Right ventricle myocardium superior (tissue), 1 donor: ENCODE data around the gene DNASE1. TPM values are rescaled to one million over a fixed set of nuclear protein-coding genes. Genes with fewer than 3 reads are reported as not detected.
"Not testable (repeated sequence)": the region's sequence is repeated elsewhere in the genome, so short reads cannot be mapped to it uniquely, and the experiment has no call there.

Experiments
- ATAC-seq: fragments of 200-7000 bp; cut with Tn5 transposase; one replicate; pipeline ENCODE4 v1.9.1; 2020; ENCODE audit warnings: mild to moderate bottlenecking; ENCODE audit not compliant: poor library complexity
- DNase-seq: peaks from one replicate; pipeline ENCODE4 v3.0.0-alpha.2; 2020
- intact Hi-C: fragments of 100-400 bp; cut with DNase I; formaldehyde crosslinking; loops from one replicate; pipeline ENCODE4 v1.11.2; 2022
- long read RNA-seq: library from polyadenylated mRNA; unstranded; transcript quantifications from one replicate; pipeline ENCODE4 v2.0.0, GENCODE V29; 2021
- total RNA-seq: library from RNA; stranded (reverse); fragmentation: NEBNext Ultra II Directional; extraction: Animal tissue kit (Norgen Biotek cat#: 25700); gene quantifications from one replicate; pipeline ENCODE4 v1.2.1, GENCODE V29; 2021
- donor health status: DM: no; HTN: yes; CAD: no; lungs with severe emphysema.

DNASE1 gene
- total RNA-seq: 8.1 TPM
- long read RNA-seq, partial matches to known transcripts: 6 of 16 reads
- long read RNA-seq, other reads (novel, unspliced or antisense): 10 of 16 reads

GRCh38 chr16:3654249-3654991 lies at the start of gene DNASE1:
TSS of gene DNASE1 (plus strand) at chr16:3654691. CDS start at chr16:3655374, 683 bp downstream.
- intact Hi-C loops: no loop called here
- ATAC-seq (peak; percentile 57), DNase-seq (peak; percentile 55)

DNA sequence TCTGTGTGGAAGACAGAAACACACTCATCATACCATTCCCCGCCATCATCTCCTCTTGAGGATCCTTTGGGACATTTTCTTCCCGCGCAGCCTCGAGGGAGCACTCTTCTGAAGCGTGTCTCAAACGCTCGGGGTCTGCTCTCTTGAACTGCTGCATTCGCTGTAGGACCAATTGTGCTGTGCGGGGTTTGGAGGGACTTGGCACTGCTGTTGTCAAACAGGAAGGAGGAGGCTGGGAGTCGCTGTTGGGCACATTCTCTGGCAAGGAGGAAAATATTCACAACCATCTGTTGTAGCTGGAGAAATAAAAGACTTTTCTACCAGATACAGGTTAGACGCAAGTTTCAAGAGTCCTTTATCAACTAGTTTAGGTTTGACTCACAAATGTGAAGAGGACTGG lies 48.0 kb upstream of the DNASE1 start:
- intact Hi-C loops: no loop called here
- DNase-seq: no peak
- no peak for ATAC-seq

DNA sequence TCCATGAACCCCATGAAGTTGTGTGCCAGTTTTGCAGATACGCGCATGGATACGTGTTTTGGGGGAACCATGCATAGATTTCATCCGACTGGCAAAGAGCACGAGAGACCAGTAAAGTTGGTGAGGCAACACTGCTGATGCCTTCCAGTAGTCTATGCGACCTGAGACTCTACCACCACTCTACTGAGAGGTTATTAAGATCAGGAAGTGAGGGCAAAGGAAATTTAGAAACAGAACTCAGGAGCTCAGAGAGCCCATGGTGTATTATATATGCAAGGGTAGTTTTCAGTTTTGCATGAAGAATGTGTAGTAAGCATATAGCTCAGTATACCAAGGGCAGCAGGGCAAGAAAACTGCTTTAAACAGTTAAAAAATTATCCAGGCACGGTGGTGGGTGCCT lies 47.3 kb upstream of the DNASE1 start:
- intact Hi-C loops: no loop called here
- DNase-seq (no peak), ATAC-seq (no peak)

DNA sequence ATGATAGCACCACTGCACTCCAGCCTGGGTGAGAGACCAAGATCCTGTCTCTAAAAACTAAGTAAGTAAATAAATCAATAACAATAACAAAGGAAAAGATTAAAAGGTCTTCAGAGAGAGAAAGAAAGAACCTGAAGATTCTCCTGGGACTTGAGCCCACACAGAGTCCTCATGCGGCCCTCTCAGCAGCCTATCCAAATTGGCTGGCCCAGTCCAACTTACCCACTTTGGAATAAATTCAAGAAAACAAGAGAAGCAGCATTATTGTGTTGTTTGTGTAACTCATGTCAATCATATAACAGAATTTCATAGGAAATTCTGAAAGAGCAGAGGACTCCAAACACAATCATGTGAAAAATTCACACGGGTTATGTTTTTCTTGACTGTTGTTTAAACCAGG lies 46.9 kb upstream of the DNASE1 start:
- DNase-seq: no peak
- intact Hi-C loops: no loop called here
- ATAC-seq: no peak

DNA sequence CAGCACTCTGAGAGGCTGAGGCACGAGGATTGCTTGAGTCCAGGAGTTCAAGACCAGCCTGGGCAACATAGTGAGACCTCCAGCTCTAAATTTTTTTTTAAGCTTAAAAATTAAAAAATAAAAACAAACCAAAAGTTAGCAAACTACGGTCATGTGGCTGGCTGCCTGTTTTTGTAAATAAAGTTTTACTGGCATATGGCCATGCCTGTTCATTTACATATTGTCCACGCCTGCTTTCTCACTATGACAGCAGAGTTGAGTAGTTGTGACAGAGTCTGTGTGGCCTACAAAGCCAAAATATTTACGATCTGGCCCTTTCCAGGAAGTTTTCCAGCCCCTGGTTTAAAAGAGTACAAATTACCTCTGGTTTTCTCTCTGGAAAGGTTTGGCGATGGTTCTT lies 46.4 kb upstream of the DNASE1 start:
- ATAC-seq: no peak
- no peak for DNase-seq
- intact Hi-C loops: no loop called here

DNA sequence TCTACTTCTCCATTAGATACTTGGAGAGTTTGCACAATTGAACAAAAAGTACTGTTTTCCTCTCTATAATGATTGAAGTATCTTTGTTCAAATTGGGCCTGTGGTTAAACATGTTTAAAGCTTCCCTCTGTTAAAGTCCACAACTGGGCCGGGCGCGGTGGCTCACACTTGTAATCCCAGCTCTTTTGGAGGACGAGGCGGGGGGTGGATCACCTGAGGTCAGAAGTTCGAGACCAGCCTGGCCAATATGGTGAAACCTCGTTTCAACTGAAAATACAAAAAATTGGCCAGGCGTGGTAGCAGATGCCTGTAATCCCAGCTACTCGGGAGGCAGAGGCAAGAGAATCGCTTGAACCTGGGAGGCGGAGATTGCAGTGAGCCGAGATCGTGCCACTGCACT lies 45.5 kb upstream of the DNASE1 start:
- ATAC-seq, DNase-seq, intact Hi-C loops: not testable (repeated sequence)

- DNase-seq (no peak), ATAC-seq (no peak)
- intact Hi-C loops: no loop called here
Measured at GRCh38 chr16:3609895-3610697, 44.4 kb upstream of the DNASE1 start.

DNA sequence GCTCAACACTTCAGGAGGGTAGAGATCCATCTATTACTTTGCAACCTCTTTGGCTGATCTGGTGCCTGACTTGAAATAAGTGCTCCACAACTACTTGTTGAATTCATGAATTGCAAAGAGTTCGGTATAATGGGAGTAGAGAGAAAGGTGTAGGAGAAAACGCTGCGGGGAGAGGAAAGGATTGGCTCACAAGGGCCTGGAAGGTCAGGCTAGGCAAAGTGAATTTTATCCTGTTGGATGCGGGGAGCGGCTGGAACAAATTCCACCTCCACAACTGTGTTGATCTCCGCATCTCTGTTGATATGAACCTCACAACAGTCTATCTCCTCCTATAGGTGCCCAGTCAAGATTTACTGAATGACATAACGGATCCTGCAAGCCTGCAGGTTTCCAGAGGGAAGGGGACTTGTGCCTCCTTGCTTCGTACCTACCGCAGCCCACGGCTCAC lies 43.8 kb upstream of the DNASE1 start:
- intact Hi-C loops: no loop called here
- ATAC-seq (no peak), DNase-seq (no peak)

DNA sequence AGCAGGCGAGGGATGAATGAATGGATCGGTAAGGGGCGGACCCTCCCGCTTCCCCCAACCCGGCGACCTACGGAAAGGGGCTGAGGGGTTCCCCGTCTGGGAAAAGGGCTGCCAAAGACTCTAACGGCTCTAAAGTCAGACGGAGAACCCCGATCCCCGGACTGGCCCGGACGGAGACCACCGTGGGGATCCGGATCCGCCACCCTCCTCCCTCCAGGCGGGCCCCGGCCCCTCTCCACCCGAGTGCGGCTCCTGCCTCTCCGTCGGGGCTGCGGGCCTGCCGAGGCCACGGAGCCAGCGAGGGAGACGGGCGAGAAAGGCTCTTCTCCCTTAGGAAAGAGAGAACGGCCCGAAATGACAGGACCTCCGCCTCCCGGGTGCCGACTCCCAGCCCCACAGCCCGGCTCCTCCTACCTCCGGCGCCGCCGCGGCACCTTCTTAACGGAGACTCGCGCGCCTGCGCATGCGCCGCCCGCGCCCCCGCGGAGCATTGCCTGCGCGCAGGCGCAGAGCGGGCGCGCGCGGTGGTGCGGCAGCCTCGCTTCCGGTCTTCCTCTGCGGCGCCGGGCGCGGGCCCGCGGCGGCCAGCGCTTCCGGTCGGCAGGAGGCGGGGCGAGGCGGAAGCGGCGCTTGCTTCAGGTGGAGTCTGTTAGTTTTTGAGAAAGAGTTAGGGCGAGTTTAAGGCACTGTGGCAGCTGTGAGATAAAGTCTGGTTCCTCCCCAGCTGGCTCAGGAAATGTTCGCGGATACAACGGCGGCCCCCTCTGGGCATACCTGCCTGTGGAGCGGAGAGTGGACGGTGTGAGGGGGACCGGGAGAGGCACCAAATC lies 43.1 kb upstream of the DNASE1 start, which contains the start of gene SLX4:
Gene SLX4, minus strand, starts transcription at position 461 of the 830 bp plus-strand sequence. CDS start 2,642 bp downstream, outside the sequence.
- ATAC-seq: peak; percentile 98
- intact Hi-C loops: no loop called here

DNA sequence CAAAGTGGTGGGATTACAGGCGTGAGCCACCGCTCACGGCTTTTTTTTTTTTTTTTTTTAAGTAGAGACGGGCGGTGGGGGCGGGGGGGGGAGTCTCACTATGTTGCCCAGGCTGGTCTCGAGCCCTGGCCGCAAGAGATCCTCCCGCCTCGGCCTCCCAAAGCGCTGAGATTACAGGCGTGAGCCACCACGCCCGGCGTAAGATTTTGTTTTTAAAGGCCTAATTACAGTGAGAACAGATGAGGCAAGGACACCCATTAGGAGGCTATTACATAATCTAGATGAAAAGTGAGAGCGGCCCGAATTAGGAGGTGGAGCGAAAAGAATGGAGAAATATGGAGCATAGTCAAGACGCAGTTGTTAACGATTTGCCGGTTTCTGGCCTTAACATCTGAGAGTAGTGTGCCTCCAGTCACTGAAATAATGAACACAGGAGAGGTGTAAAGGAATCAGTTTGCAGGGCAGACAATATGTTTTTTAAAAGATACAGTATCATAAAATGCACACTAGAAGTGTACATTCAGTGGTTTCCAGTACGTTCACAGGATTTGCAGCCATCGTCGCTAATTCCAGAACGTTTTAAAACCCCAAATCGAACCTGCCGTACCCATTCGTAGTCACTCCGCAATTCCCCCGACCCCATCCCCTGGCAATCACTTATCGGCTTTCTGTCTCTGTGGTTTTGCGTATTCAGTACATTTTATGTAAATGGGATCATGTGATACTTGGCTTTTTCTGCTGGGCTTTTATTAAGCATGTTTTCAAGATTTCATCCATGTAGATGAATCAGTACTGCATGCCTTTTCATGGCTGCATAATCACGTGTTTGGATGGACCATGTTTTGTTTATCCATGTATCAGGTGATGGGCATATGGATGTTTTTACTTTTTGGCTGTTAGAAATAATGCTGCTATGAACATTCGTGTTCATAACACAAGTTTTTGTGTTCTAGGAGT lies 41.7 kb upstream of the DNASE1 start:
- ATAC-seq: no peak
- intact Hi-C loops: no loop called here
- no peak for DNase-seq

More for the DNA sequence above, 43.1 kb upstream of the DNASE1 start, which contains the start of gene SLX4:
- DNase-seq: peak; percentile 95

DNA sequence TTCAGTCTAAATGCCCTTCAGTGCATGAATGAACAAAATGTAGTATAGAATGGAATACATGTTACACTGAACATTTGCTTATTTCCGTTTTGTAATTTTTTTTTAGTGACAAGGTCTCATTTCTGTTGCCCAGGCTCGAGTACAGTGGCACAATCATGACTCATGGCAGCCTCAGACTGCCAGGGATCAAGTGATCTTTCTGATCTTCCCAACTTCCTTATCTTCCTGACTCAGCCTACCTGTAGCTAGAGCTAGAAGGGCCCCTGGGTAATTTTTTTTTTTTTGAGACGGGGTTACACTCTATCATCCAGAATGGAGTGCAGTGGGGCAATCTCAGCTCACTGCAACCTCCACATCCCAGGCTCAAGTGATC lies 35.7 kb upstream of the DNASE1 start:
- DNase-seq (no peak), ATAC-seq (no peak)
- intact Hi-C loops: no loop called here

- no peak for ATAC-seq
- no peak for DNase-seq
- intact Hi-C loops: no loop called here
Measured at GRCh38 chr16:3623642-3624041, 30.8 kb upstream of the DNASE1 start.

GRCh38 chr16:3625331-3625730 lies 29.2 kb upstream of the DNASE1 start:
- intact Hi-C loops: no loop called here
- DNase-seq: no peak
- no peak for ATAC-seq

- intact Hi-C loops: no loop called here
- DNase-seq (no peak), ATAC-seq (no peak)
Measured at GRCh38 chr16:3625911-3626732, 28.4 kb upstream of the DNASE1 start.

- intact Hi-C loops: no loop called here
- DNase-seq: no peak
- ATAC-seq: no peak
Measured at GRCh38 chr16:3637371-3637923, 17.0 kb upstream of the DNASE1 start.

- intact Hi-C loops: no loop called here
- no peak for DNase-seq
- no peak for ATAC-seq
Measured at GRCh38 chr16:3638916-3639644, 15.4 kb upstream of the DNASE1 start.
